ENCODE results near the gene BUD23. TPM values are rescaled to one million over a fixed set of nuclear protein-coding genes. Genes with fewer than 3 reads are reported as not detected.

The BUD23 gene, protein sequence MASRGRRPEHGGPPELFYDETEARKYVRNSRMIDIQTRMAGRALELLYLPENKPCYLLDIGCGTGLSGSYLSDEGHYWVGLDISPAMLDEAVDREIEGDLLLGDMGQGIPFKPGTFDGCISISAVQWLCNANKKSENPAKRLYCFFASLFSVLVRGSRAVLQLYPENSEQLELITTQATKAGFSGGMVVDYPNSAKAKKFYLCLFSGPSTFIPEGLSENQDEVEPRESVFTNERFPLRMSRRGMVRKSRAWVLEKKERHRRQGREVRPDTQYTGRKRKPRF
- total RNA-seq = 10 to 100 TPM; 19.9 to 52.3 (median 48.8) TPM

DNA sequence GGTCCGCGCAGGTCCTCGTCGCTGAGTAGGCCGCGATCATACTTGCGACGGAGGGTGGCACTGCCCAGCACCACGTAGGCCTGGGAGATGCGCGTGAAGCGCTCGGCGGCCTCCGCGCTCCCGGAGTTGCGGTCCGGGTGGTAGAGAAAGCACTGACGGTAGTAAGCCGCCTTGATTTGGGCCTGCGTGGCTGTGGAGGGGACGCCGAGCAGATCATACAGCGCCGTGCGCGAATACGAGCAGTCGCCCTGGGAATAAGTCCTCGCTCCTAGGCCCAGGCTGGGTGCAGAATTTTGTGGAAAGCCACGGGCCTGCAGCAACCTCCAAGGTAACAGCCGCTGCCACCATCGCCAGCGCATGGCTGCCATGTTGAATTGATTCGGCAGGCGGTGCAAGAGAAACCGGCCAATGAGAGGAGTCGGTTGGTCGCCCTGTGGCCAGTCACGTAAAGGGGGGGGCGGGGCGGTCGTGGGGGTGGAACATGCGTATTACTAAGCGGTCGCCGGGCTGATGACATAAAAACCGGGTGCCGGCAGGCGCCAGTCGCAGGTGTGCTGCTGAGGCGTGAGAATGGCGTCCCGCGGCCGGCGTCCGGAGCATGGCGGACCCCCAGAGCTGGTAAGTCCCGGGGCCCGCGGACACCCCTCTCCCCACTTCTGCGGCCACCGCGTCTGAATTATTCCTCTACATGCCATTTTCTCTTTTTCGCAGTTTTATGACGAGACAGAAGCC is at the start of gene BUD23, which contains the start of gene DNAJC30:
BUD23 (plus strand) TSS at position 542 of the 732 bp plus-strand sequence; CDS start at position 571, 29 bp downstream.
DNAJC30 (minus strand) TSS at position 398 of the 732 bp plus-strand sequence; CDS start at position 368, 30 bp downstream.
- DNase-seq (peak; percentile 96 to 97), ATAC-seq (ENCODE audit: low FRiP score in 2 of 2) (peak; percentile 97 to 99)
- Histone ChIP-seq H3K36me3 (peaks cover 9 to 24% (median 19%) of the 10 kb centered on the region in 4 donors), H3K4me3 (peak within 1 kb of the TSS; percentile 84 to 99 (median 90)), H3K9me3 (no peaks in the 10 kb centered on the region), H3K27me3 (no peaks in the 10 kb centered on the region), H3K27ac (peak within 1 kb of the TSS; percentile 84 to 90 (median 86)), H3K4me1 (peaks cover 28 to 43% (median 36%) of the 10 kb centered on the region in 4 donors)
- 0 to 1% methylated on average over 13 to 44 of the region's 68 CpGs for WGBS, 2 donors
- TF ChIP-seq POLR2A (IDR thresholded peaks at IDR 0.05) (peak in 3 of 4 donors; percentile 47 to 79 (median 66)), EP300 (IDR thresholded peaks at IDR 0.05) (no peak), POLR2AphosphoS5 (IDR thresholded peaks at IDR 0.05) (peak; percentile 69 to 87), CTCF (IDR thresholded peaks at IDR 0.05) (peak in 3 of 6 experiments; percentile 24 to 41 (median 38))

- Histone ChIP-seq H3K27ac (no peak overlapping the region), H3K4me3 (no peak overlapping the region), H3K36me3 (no peaks in the 10 kb centered on the region), H3K27me3 (no peaks in the 10 kb centered on the region), H3K9me3 (no peaks in the 10 kb centered on the region), H3K4me1 (no peaks in the 10 kb centered on the region)
- no peak for TF ChIP-seq POLR2A (IDR thresholded peaks at IDR 0.05)
- TF ChIP-seq CTCF (IDR thresholded peaks at IDR 0.05) = no peak
- no peak for TF ChIP-seq POLR2AphosphoS5 (IDR thresholded peaks at IDR 0.05)
- TF ChIP-seq EP300 (IDR thresholded peaks at IDR 0.05) = no peak
- DNase-seq (no peak), ATAC-seq (ENCODE audit: low FRiP score in 2 of 2) (no peak)
- 78 to 83% methylated on average over 8 of the region's 8 CpGs for WGBS, 2 donors
Measured at GRCh38 chr7:73633844-73634243, 49.6 kb upstream of the BUD23 start.

GRCh38 chr7:73635428-73636200 is 47.8 kb upstream of the BUD23 start:
- Histone ChIP-seq H3K9me3 (no peaks in the 10 kb centered on the region), H3K27ac (no peak overlapping the region), H3K4me3 (no peak overlapping the region), H3K27me3 (no peaks in the 10 kb centered on the region), H3K36me3 (no peaks in the 10 kb centered on the region), H3K4me1 (no peaks in the 10 kb centered on the region)
- WGBS, 2 donors = 94 to 95% methylated on average over 8 of the region's 8 CpGs
- TF ChIP-seq POLR2A (IDR thresholded peaks at IDR 0.05) (no peak), EP300 (IDR thresholded peaks at IDR 0.05) (no peak), CTCF (IDR thresholded peaks at IDR 0.05) (no peak), POLR2AphosphoS5 (IDR thresholded peaks at IDR 0.05) (no peak)
- DNase-seq (no peak), ATAC-seq (ENCODE audit: low FRiP score in 2 of 2) (no peak)

GRCh38 chr7:73638911-73639310 is 44.5 kb upstream of the BUD23 start:
- 33 to 37% methylated on average over 3 of the region's 3 CpGs for WGBS, 2 donors

More at GRCh38 chr7:73638911-73639310, 44.5 kb upstream of the BUD23 start:
- peaks cover 0 to 10% (median 7%) of the 10 kb centered on the region in 4 donors for H3K9me3 ChIP-seq
- DNase-seq (no peak), ATAC-seq (ENCODE audit: low FRiP score in 2 of 2) (no peak)
- H3K4me3 ChIP-seq = no peak overlapping the region
- H3K27me3 ChIP-seq = no peaks in the 10 kb centered on the region
- H3K4me1 ChIP-seq = no peaks in the 10 kb centered on the region
- H3K36me3 ChIP-seq = no peaks in the 10 kb centered on the region
- TF ChIP-seq EP300 (IDR thresholded peaks at IDR 0.05) (no peak), POLR2A (IDR thresholded peaks at IDR 0.05) (no peak), CTCF (IDR thresholded peaks at IDR 0.05) (no peak)
- H3K27ac ChIP-seq = no peak overlapping the region

Measured in upper lobe of left lung (tissue), 6 donors.